MV-4-11 (cell line): ENCODE measurements around the gene WDR49.

Source experiments
- DNase-seq: peaks from one replicate; lab custom pipeline; 2025; lab: John Stamatoyannopoulos, UW

WDR49 gene

DNA sequence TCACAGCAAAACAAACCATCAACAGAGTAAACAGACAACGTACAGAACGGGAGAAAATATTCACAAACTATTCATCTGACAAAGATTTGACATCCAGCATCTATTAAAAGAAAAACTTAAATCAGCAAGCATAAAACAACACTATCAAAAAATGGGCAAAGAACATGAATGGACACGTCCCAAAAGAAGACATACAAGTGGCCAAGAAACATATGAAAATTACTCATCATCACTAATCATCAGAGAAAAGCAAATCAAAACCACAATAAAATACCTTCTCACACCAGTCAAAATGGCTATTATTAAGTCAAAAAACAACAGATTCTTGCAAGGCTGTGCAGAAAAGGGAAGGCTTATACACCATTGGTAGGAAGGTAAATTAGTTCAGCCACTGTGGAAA lies 166.2 kb downstream of the WDR49 start:
- no peak for DNase-seq

- DNase-seq = peak; percentile 72
Observed at GRCh38 chr3:167484551-167484950, 169.2 kb downstream of the WDR49 start.

DNA sequence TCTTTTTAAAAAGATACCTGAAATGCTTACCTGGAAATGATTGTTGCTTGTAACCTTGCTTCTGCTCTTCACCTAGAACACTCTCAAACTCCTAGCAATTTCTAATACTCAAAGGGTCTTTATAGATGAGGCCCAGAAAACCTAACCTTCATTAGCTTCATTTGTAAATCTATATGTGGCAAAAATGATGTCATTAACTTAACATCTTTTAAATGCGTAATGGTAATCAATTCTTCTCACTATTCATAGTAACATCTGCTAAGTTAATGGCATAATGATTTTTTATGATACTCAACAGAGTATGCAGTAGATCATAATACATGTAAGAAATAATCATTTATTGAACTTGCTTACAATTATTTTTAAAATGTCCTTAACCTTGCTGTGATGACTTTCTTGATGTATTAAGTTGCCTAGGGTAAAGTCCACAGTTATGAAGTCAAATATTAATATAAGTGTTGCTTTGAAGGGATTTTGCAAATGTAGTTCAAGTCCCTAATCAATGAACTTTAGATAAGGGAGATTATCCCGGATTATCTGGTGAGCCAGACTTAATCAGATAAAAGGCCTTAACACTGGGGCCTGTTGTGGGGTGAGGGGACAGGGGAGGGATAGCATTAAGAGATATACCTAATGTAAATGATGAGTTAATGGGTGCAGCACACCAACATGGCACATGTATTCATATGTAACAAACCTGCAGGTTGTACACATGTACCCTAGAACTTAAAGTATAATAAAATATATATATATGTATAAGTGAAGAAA lies 169.8 kb downstream of the WDR49 start:
- DNase-seq = no peak

GRCh38 chr3:167481164-167481563 lies 172.6 kb downstream of the WDR49 start:
- peak; percentile 67 for DNase-seq

- peak; percentile 12 for DNase-seq
Observed at GRCh38 chr3:167480748-167481147, 173.0 kb downstream of the WDR49 start.

DNA sequence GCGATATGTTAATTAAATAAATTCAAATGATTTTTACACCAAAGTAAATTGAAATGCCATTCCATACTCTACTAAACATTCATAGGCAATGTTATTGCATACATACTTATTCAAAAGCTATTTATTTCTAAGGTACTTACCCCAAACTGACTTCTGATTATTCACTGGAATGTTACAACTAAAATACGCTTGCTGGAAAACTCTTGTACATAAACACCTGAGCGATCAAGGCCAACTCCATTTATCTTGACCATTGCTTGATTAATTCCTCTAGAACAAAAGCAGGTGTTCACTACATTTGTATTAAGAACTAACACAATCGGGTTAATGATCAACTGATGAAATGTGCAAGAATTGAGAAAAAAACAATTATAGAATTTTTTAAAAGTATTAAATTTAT lies 179.9 kb downstream of the WDR49 start, which contains the start of gene SERPINI2:
Gene SERPINI2 (minus strand): TSS at position 180 of the 400 bp plus-strand sequence. CDS start 2,208 bp downstream, outside the sequence.
- no peak for DNase-seq

DNA sequence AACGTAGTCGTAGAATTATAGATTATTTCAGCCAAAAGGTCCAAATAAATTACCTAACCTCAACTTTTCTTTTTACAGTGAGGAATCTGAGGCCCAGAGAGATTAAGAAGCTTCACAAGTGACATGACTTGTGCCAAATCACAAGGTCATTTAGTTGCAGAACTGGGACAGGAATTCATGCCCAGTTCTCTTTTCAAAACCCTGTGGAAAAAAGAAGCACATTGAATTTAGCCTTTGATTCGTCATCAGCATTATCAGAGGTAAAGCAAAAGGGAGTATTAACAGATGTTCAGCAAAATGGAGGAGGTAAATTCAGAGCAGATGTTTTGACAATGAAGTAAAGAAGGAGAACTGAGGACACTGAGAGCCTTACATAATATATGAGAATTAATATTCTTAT lies 184.4 kb downstream of the WDR49 start:
- no peak for DNase-seq

DNA sequence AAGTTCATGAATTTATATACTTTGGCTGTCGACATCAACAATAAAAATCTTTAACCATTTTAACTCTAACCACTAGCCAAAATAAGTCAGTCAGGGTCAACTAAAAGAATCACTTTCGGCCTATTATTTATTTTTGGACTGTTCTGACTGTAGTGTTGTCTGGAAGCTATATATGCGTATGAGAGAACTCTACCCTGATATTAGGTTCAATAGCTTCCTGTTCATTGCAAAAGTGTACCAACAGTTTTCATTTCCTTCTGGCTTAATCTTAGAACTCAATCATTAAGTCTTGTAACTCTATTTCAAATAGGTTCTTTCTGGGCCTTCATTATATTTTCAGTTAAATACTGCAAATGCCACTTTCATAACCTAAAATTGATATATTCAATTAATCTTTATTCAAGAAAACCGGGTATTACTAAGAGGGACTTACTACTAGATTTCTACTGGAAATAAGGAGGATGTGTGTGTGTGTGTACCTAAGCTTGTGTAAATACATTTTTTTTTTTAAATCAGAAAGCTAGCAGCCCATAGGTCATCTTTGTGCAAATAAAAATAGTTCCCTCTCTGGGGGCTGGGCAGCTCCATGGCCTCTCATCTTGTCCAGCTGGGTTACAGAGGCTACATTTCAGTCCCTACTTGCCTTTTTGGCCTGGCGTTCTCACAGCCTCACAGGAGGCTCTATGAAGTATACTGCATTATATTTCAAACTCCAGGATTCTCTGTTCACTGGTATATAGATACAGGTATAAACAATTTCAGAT lies 185.7 kb downstream of the WDR49 start:
- DNase-seq = no peak

DNA sequence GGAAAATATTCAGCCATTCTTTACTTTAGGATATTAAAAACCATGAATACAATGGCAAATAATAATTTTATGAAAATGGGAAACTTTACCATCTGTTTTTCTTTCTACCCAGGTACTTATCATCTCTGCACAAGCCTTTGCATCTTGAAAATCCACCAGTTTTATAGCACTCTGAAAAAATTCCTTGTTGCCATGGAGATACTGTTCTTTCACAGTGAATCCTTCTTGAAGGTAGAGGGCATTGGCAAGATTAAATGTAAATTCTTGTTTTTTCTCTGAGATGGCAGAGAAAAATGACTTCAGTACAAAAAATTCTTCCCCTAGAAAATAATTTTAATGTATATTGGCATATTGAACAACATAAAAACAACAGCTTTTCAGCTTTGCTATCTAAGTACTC lies 186.8 kb downstream of the WDR49 start:
- DNase-seq = no peak

- DNase-seq = no peak
Observed at GRCh38 chr3:167456157-167456799, 197.5 kb downstream of the WDR49 start.

DNA sequence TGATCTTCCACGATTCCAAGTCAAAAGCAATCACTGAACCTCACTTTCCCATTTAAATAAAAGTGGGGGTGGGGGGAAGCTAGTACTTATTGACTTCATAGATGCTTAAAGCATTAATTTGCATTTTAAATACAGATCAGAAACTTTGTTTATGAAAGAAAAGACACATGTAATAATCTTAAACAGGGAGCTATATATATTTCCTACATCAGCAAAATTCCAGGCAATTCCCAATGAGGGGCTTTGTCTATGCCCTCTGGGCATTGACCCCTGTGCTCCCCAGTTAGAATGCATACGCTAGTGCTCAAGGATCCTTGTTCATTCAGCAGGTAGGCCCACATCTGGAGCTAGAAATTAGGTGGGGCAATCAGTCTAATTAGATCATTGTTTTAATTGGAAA lies 199.9 kb downstream of the WDR49 start:
- DNase-seq = no peak

- DNase-seq = no peak
Observed at GRCh38 chr3:167451282-167451681, 202.5 kb downstream of the WDR49 start.

DNA sequence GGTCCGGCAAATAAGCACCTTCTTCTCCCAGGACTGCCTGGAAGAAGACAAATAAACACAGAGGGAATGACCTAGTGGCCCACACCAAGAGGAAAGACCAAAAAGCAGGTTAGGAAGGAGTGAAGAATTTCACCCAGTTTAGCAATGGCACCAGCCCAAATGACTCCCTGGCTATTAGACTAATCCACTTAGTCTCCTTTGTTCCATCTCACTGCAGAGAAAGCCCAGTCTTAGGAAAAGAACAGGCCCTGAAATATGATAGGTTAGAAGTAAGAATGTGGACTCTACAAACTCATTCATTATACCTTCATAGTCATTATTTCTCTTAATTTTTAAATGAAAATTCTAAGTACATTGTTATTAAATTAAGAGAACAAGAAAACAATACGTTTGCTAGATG lies 203.1 kb downstream of the WDR49 start:
- no peak for DNase-seq

DNA sequence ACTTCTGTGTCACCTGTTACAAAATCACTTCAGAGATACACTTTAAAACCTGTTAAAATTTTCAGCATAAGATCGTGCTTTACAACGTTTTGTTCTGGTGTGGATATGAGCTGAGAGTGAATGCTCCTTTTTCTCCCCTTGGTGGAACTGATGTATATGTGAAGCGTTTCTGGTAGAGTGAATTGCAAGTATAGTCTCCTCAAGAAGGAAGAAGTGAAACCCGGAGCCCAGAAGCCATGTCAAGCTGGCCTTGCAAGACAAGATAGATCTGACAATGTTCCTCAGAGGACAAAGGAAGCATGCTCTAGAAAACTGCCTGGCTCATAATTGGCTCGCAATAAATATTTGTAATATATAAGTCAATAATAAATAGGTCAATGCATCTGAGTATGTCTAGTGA lies 203.5 kb downstream of the WDR49 start:
- peak; percentile 89 for DNase-seq

DNA sequence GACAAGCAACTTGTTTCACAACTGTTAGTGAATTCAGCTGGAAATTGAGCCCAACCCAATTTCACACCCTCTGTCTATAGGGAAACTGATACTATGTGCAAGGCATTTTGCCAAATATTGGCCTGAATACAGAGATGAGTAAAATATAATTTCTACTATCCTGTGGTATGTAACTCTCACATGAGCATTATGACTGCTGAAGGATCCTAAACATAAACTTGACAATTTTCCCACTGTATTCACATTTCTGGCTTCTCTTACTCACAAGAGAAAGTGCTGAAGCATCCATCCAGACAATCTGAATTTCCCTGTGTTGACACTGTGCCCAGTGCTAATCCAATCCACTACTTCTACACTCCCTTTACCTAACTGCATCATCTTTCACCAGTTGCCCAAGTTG lies 208.3 kb downstream of the WDR49 start:
- no peak for DNase-seq

GRCh38 chr3:167441256-167441655 lies 212.5 kb downstream of the WDR49 start:
- DNase-seq = no peak

GRCh38 chr3:167437428-167438139 lies 216.2 kb downstream of the WDR49 start:
- DNase-seq = peak; percentile 11
